Nephron (organoid): ENCODE measurements around the gene TTC23.

ENCODE experiments used
- H3K27ac Mint-ChIP-seq, 3 experiments: 2 replicates each; pipeline ENCODE4 v1.8.0; 2020; ENCODE audit warnings: mixed read lengths in 3 of 3, mild to moderate bottlenecking in 2 of 3, moderate library complexity in 1 of 3
- H3K27me3 Mint-ChIP-seq: 2 replicates; pipeline ENCODE4 v1.8.0; 2021; ENCODE audit warnings: low read depth, mild to moderate bottlenecking, moderate library complexity, mixed read lengths
- H3K36me3 Mint-ChIP-seq: 2 replicates; pipeline ENCODE4 v1.8.0; 2020; ENCODE audit warnings: low read depth, mixed read lengths
- H3K4me1 Mint-ChIP-seq: 2 replicates; pipeline ENCODE4 v1.8.0; 2020; ENCODE audit warnings: mixed read lengths
- H3K4me3 Mint-ChIP-seq, 3 experiments: 2 replicates each; pipeline ENCODE4 v1.8.0; 2020; ENCODE audit warnings: mild to moderate bottlenecking in 3 of 3, mixed read lengths in 3 of 3, moderate library complexity in 2 of 3
- H3K9me3 Mint-ChIP-seq: 2 replicates; pipeline ENCODE4 v1.8.0; 2020; ENCODE audit warnings: mixed read lengths
- TF ChIP-seq, protein P1 (sequence below), 3 experiments: fragments of 200-600 bp; sonication (generic); IDR thresholded peaks; one replicate each; pipeline ENCODE4 v1.5.0; 2021; ENCODE audit warnings: antibody characterized with exemption in 3 of 3; ENCODE audit not compliant: unreplicated experiment in 3 of 3

TTC23 gene

GRCh38 chr15:99174567-99175395 lies 74.6 kb downstream of the TTC23 start:
- peak overlapping the region; percentile 23 to 73 (median 62) for H3K27ac Mint-ChIP-seq
- H3K4me3 Mint-ChIP-seq = no peak overlapping the region
- H3K4me1 Mint-ChIP-seq = peaks cover 17% of the 10 kb centered on the region
- peaks cover 32% of the 10 kb centered on the region for H3K36me3 Mint-ChIP-seq
- no peaks in the 10 kb centered on the region for H3K9me3 Mint-ChIP-seq
- TF ChIP-seq, protein P1, sequence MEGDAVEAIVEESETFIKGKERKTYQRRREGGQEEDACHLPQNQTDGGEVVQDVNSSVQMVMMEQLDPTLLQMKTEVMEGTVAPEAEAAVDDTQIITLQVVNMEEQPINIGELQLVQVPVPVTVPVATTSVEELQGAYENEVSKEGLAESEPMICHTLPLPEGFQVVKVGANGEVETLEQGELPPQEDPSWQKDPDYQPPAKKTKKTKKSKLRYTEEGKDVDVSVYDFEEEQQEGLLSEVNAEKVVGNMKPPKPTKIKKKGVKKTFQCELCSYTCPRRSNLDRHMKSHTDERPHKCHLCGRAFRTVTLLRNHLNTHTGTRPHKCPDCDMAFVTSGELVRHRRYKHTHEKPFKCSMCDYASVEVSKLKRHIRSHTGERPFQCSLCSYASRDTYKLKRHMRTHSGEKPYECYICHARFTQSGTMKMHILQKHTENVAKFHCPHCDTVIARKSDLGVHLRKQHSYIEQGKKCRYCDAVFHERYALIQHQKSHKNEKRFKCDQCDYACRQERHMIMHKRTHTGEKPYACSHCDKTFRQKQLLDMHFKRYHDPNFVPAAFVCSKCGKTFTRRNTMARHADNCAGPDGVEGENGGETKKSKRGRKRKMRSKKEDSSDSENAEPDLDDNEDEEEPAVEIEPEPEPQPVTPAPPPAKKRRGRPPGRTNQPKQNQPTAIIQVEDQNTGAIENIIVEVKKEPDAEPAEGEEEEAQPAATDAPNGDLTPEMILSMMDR (IDR thresholded peaks at IDR 0.05; ENCODE audit: unreplicated experiment in 3 of 3) = no peak
- H3K27me3 Mint-ChIP-seq = no peaks in the 10 kb centered on the region

- Mint-ChIP-seq H3K27me3 (peaks cover 6% of the 10 kb centered on the region), H3K36me3 (peaks cover 34% of the 10 kb centered on the region), H3K4me1 (peaks cover 16% of the 10 kb centered on the region), H3K4me3 (no peak overlapping the region), H3K27ac (no peak overlapping the region), H3K9me3 (no peaks in the 10 kb centered on the region)
- TF ChIP-seq, protein P1 (IDR thresholded peaks at IDR 0.05; ENCODE audit: unreplicated experiment in 3 of 3) = no peak
Measured at GRCh38 chr15:99172989-99173388, 76.4 kb downstream of the TTC23 start.

DNA sequence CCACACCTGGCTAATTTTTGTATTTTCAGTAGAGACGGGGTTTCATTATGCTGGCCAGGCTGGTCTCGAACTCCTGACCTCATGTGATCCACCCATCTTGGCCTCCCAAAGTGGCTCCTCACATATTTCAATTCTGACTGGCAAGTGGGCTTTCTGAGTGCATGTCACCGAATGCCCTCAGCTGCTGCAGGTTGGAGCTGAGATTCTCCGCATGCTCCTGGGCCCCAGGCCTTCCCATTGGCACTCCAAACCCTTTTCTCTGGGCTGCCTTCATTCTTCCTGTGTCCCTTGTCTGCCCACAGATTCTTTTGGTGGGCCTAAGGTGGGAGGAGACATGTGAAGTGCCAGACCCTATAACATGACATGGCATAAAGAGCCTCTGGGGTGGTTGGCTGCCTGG lies 77.2 kb downstream of the TTC23 start:
- TF ChIP-seq, protein P1 (IDR thresholded peaks at IDR 0.05; ENCODE audit: unreplicated experiment in 3 of 3) = no peak
- no peaks in the 10 kb centered on the region for H3K9me3 Mint-ChIP-seq
- H3K4me3 Mint-ChIP-seq = no peak overlapping the region
- peaks cover 16% of the 10 kb centered on the region for H3K4me1 Mint-ChIP-seq
- H3K27ac Mint-ChIP-seq = no peak overlapping the region
- peaks cover 6% of the 10 kb centered on the region for H3K27me3 Mint-ChIP-seq
- H3K36me3 Mint-ChIP-seq = peaks cover 37% of the 10 kb centered on the region

GRCh38 chr15:99170476-99171065 lies 78.8 kb downstream of the TTC23 start:
- Mint-ChIP-seq H3K27ac (no peak overlapping the region), H3K36me3 (peaks cover 41% of the 10 kb centered on the region), H3K4me3 (no peak overlapping the region), H3K4me1 (peaks cover 16% of the 10 kb centered on the region), H3K9me3 (no peaks in the 10 kb centered on the region), H3K27me3 (peaks cover 6% of the 10 kb centered on the region)
- TF ChIP-seq, protein P1 (IDR thresholded peaks at IDR 0.05; ENCODE audit: unreplicated experiment in 3 of 3) = no peak

GRCh38 chr15:99169769-99170311 lies 79.5 kb downstream of the TTC23 start:
- Mint-ChIP-seq H3K9me3 (no peaks in the 10 kb centered on the region), H3K4me1 (peaks cover 10% of the 10 kb centered on the region), H3K4me3 (no peak overlapping the region), H3K27me3 (peaks cover 6% of the 10 kb centered on the region), H3K27ac (peak overlapping the region in 2 of 3 experiments; percentile 47 to 56), H3K36me3 (peaks cover 43% of the 10 kb centered on the region)
- TF ChIP-seq, protein P1 (IDR thresholded peaks at IDR 0.05; ENCODE audit: unreplicated experiment in 3 of 3) = no peak
